PC-9 (cell line): Measurements from ENCODE around the gene DNAAF9. TPM values are rescaled to one million over a fixed set of nuclear protein-coding genes. Genes with fewer than 3 reads are reported as not detected.

Experiments
- BruUV-seq: library from RNA; stranded (reverse); fragments of 400-500 nt; replicated peaks from 2 replicates; lab custom pipeline; 2021; lab: Mats Ljungman, UMichigan
- CTCF ChIA-PET: fragments of 300-600 bp; sonication (Branson Sonifier 250); formaldehyde crosslinking; loops from one replicate; lab custom pipeline; 2022; ENCODE audit warnings: antibody characterized with exemption; lab: Charles Lee
- POLR2A ChIA-PET: fragments of 300-600 bp; sonication (Branson Sonifier 250); formaldehyde crosslinking; loops from one replicate; lab custom pipeline; 2022; ENCODE audit warnings: antibody characterized with exemption; ENCODE audit not compliant: unreplicated experiment; lab: Charles Lee
- DNase-seq, 2 experiments: peaks; one replicate each; pipeline versions ENCODE4 v3.0.0 to v3.0.0-alpha.2; 2015 to 2022; ENCODE audit warnings: mixed read lengths in 1 of 2
- H2AFZ ChIP-seq: fragments of 200-600 bp; sonication (generic); 2 replicates; pipeline ENCODE4 v1.8.1; 2017; ENCODE audit warnings: antibody characterized with exemption
- H3F3A ChIP-seq: fragments of 200-600 bp; sonication (generic); 2 replicates; pipeline ENCODE4 v1.8.1; 2017; ENCODE audit warnings: antibody characterized with exemption, mild to moderate bottlenecking, low read depth; ENCODE audit not compliant: insufficient read depth
- H3K27ac ChIP-seq: fragments of 200-600 bp; sonication (generic); 2 replicates; pipeline ENCODE4 v1.6.1; 2016; ENCODE audit warnings: mixed run types
- H3K27me3 ChIP-seq: fragments of 200-600 bp; sonication (generic); 2 replicates; pipeline ENCODE4 v1.6.1; 2016; ENCODE audit warnings: low read depth, mixed run types; ENCODE audit not compliant: insufficient read depth
- H3K36me3 ChIP-seq: fragments of 200-600 bp; sonication (generic); 2 replicates; pipeline ENCODE4 v1.6.1; 2016; ENCODE audit warnings: low read depth, mixed run types
- H3K4me1 ChIP-seq: fragments of 200-600 bp; sonication (generic); replicated peaks from 2 replicates; pipeline ENCODE4 v1.6.1; 2016; ENCODE audit warnings: mixed run types; ENCODE audit not compliant: insufficient read depth
- H3K4me2 ChIP-seq: fragments of 200-600 bp; sonication (generic); 2 replicates; pipeline ENCODE4 v1.6.1; 2017; ENCODE audit warnings: mixed run types
- H3K4me3 ChIP-seq: fragments of 200-600 bp; sonication (generic); 2 replicates; pipeline ENCODE4 v1.6.1; 2016; ENCODE audit warnings: mixed run types
- H3K79me2 ChIP-seq: fragments of 200-600 bp; sonication (generic); 2 replicates; pipeline ENCODE4 v1.6.1; 2017; ENCODE audit warnings: low read depth, mixed run types
- H3K9me2 ChIP-seq: fragments of 200-600 bp; sonication (generic); 2 replicates; pipeline ENCODE4 v1.8.1; 2017; ENCODE audit warnings: mild to moderate bottlenecking; ENCODE audit not compliant: insufficient read depth
- H3K9me3 ChIP-seq: fragments of 200-600 bp; sonication (generic); 2 replicates; pipeline ENCODE4 v1.8.1; 2016; ENCODE audit warnings: low read depth; ENCODE audit not compliant: insufficient read depth
- H4K20me1 ChIP-seq: fragments of 200-600 bp; sonication (generic); 2 replicates; pipeline ENCODE4 v1.8.1; 2017; ENCODE audit not compliant: insufficient read depth
- EZH2 ChIP-seq: fragments of 200-600 bp; sonication (generic); IDR thresholded peaks from 2 replicates; pipeline ENCODE4 v1.8.0; 2017; ENCODE audit warnings: antibody characterized with exemption, low read depth
- intact Hi-C: fragments of 100-400 bp; cut with micrococcal nuclease; formaldehyde crosslinking; loops from one replicate; pipeline ENCODE4 v1.10.0; 2022; ENCODE audit not compliant: unreplicated experiment
- total RNA-seq: library from RNA; stranded (reverse); gene quantifications from 2 replicates; pipeline ENCODE4 v1.2.3, GENCODE V29; 2021
- TF ChIP-seq, protein P1 (sequence below): fragments of 200-600 bp; sonication (generic); conservative IDR thresholded peaks from 2 replicates; pipeline ENCODE4 v1.6.1; 2017; ENCODE audit warnings: mixed run types, antibody characterized with exemption, mild to moderate bottlenecking, moderate library complexity

Gene DNAAF9
- total RNA-seq, 1 experiment from 2014 or later = 2.6 TPM

DNA sequence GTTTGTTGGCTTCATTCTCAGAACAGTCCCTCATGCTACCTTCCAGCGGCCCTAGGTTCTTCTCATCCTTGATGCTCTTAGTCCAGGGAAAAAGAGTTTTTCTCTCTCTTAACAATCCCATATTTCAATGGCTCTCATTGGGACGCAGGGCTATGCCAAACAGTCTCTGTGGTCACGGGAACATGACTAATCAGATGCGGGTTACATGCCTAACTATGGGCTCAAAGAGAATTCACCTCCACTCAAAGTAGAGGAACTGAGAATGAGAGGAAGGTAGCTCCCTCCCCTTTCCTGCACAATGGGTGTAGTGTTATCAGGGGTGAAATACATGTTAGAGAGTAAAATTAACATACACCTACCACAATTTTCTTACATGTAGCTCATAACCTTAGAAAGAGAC lies 45.2 kb upstream of the DNAAF9 start:
- H3K9me2 ChIP-seq = no peaks in the 10 kb centered on the region
- H3K4me2 ChIP-seq = no peak overlapping the region
- H3K27me3 ChIP-seq = peaks cover 2% of the 10 kb centered on the region; the same call in 1 of the 2 replicates
- ChIA-PET POLR2A (no interaction called here), CTCF (no interaction called here)
- intact Hi-C loops = no loop called here
- H3F3A ChIP-seq = no peaks in the 10 kb centered on the region
- no peaks in the 10 kb centered on the region for H3K36me3 ChIP-seq
- H3K9me3 ChIP-seq = no peaks in the 10 kb centered on the region
- H3K79me2 ChIP-seq = no peaks in the 10 kb centered on the region
- no peak overlapping the region for H2AFZ ChIP-seq
- DNase-seq = no peak
- no peak overlapping the region for H3K27ac ChIP-seq
- no peak overlapping the region for H3K4me3 ChIP-seq
- no peak for TF ChIP-seq EZH2
- TF ChIP-seq, protein P1, sequence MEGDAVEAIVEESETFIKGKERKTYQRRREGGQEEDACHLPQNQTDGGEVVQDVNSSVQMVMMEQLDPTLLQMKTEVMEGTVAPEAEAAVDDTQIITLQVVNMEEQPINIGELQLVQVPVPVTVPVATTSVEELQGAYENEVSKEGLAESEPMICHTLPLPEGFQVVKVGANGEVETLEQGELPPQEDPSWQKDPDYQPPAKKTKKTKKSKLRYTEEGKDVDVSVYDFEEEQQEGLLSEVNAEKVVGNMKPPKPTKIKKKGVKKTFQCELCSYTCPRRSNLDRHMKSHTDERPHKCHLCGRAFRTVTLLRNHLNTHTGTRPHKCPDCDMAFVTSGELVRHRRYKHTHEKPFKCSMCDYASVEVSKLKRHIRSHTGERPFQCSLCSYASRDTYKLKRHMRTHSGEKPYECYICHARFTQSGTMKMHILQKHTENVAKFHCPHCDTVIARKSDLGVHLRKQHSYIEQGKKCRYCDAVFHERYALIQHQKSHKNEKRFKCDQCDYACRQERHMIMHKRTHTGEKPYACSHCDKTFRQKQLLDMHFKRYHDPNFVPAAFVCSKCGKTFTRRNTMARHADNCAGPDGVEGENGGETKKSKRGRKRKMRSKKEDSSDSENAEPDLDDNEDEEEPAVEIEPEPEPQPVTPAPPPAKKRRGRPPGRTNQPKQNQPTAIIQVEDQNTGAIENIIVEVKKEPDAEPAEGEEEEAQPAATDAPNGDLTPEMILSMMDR = no peak
- H4K20me1 ChIP-seq = no peaks in the 10 kb centered on the region
- H3K4me1 ChIP-seq = no peaks in the 10 kb centered on the region
- no TSS peak for BruUV-seq

GRCh38 chr20:3452136-3452535 lies 44.7 kb upstream of the DNAAF9 start:
- Histone ChIP-seq H3K27me3 (no peaks in the 10 kb centered on the region; the same call in 1 of the 2 replicates), H2AFZ (no peak overlapping the region), H3K4me2 (no peak overlapping the region), H3K27ac (no peak overlapping the region), H3K36me3 (no peaks in the 10 kb centered on the region), H3K4me3 (no peak overlapping the region), H3K79me2 (no peaks in the 10 kb centered on the region), H4K20me1 (no peaks in the 10 kb centered on the region), H3K9me3 (no peaks in the 10 kb centered on the region), H3K4me1 (no peaks in the 10 kb centered on the region; the same call in 1 of the 2 replicates), H3K9me2 (no peaks in the 10 kb centered on the region), H3F3A (no peaks in the 10 kb centered on the region)
- ChIA-PET CTCF (no interaction called here), POLR2A (interaction anchor here (0.6 kb wide), 1 partner anchor 12 kb away, joined by 8 read pairs; no protein-coding TSS in a partner anchor)
- intact Hi-C loops = no loop called here
- TF ChIP-seq, protein P1 = no peak
- no peak for TF ChIP-seq EZH2
- BruUV-seq = no TSS peak
- no peak for DNase-seq

- CTCF ChIA-PET = no interaction called here
Observed at GRCh38 chr20:3449319-3449718, 41.9 kb upstream of the DNAAF9 start.

More at GRCh38 chr20:3449319-3449718, 41.9 kb upstream of the DNAAF9 start:
- no peaks in the 10 kb centered on the region for H4K20me1 ChIP-seq
- DNase-seq = no peak
- no peaks in the 10 kb centered on the region for H3K79me2 ChIP-seq
- no peaks in the 10 kb centered on the region for H3K9me3 ChIP-seq
- intact Hi-C loops = no loop called here
- POLR2A ChIA-PET = no interaction called here
- no peak overlapping the region for H2AFZ ChIP-seq
- H3K4me3 ChIP-seq = no peak overlapping the region
- no peaks in the 10 kb centered on the region for H3K9me2 ChIP-seq
- TF ChIP-seq, protein P1 = no peak
- no peak for TF ChIP-seq EZH2
- no peaks in the 10 kb centered on the region for H3K27me3 ChIP-seq
- BruUV-seq = no TSS peak
- H3F3A ChIP-seq = no peaks in the 10 kb centered on the region
- H3K4me2 ChIP-seq = no peak overlapping the region
- peaks cover 12% of the 10 kb centered on the region for H3K4me1 ChIP-seq
- no peak overlapping the region for H3K27ac ChIP-seq
- H3K36me3 ChIP-seq = no peaks in the 10 kb centered on the region
